ENCODE data around the gene ITPK1. TPM values are rescaled to one million over a fixed set of nuclear protein-coding genes. Genes with fewer than 3 reads are reported as not detected.
A peak's percentile ranks its signal among the peaks of the same experiment; 100 is the strongest.

The ITPK1 gene
- total RNA-seq, 1 donor from 2014 or later, result 59.8 TPM

DNA sequence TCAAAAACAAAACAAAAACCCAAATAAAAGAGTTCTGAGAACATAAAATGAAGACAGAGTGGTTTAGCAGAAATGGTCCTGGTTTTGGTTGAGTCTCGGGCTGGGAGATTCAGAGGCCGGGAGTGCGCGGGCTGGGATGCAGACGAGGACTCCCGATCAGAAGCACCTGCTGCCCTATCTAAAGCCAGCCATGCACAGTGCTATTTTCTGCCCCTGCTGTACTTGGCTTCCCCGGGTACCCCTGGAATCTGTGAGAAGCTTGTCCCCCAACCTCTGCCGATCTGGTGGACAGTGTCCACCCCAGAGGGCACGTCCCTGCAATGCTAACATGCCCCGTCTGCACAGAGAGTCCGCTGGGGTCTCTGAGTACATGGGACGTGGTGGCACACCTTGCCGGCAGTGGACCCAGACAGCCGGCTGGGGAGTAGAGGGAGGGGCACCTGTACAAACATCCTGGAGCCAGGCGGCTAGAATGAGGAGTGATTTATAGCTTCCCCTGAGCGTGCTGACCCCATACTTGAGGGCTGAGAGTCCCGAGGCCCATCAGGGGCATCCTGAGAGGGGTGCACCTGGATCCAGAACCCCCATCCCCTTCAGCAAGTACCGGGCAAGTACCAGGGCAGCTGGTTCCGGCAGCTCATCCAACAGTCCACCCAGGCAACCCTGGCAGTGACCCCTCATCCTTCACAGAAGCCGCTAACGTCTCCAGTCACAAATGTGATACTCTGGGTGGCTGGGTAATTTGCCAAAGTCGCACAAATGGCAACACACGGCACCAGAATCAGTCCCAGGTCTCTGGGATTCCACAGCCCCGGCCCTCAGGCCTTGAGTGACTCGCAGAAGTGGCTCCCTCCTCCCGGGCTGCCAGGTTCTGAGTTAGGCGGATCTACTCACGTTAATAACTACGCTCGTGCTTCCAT lies 155.7 kb downstream of the ITPK1 start:
- DNase-seq (ENCODE audit: low read depth, low spot score), result no peak
- H3K27me3 Mint-ChIP-seq (ENCODE audit: low read depth), result no peaks in the 10 kb centered on the region
- TF ChIP-seq, protein P1, sequence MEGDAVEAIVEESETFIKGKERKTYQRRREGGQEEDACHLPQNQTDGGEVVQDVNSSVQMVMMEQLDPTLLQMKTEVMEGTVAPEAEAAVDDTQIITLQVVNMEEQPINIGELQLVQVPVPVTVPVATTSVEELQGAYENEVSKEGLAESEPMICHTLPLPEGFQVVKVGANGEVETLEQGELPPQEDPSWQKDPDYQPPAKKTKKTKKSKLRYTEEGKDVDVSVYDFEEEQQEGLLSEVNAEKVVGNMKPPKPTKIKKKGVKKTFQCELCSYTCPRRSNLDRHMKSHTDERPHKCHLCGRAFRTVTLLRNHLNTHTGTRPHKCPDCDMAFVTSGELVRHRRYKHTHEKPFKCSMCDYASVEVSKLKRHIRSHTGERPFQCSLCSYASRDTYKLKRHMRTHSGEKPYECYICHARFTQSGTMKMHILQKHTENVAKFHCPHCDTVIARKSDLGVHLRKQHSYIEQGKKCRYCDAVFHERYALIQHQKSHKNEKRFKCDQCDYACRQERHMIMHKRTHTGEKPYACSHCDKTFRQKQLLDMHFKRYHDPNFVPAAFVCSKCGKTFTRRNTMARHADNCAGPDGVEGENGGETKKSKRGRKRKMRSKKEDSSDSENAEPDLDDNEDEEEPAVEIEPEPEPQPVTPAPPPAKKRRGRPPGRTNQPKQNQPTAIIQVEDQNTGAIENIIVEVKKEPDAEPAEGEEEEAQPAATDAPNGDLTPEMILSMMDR (conservative IDR thresholded peaks at IDR 0.05), result no peak
- no peaks in the 10 kb centered on the region for H3K36me3 Mint-ChIP-seq (ENCODE audit: low read depth)
- H3K4me1 Mint-ChIP-seq, result peaks cover 30% of the 10 kb centered on the region
- no peaks in the 10 kb centered on the region for H3K9me3 Mint-ChIP-seq
- H3K27ac Mint-ChIP-seq (ENCODE audit: unreplicated experiment), result no peak overlapping the region
- no peak overlapping the region for H3K4me3 Mint-ChIP-seq

DNA sequence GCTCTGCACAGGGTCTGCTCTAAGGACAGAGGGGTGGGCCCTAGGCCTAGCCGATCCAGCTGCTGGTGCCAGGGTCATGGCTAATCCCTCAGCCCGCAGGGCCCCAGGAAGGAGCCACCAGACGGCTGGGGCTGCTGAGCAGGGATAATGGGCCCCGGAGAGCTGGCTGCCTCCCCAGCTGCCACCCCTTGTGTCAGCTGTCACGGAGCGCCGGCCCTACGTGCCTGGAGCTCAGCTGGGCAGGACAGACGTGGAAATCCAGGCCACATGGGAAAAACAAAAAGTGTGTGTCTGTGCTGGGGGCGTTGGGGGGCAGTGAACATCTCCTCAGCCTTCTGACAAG lies 156.6 kb downstream of the ITPK1 start:
- no peak for DNase-seq (ENCODE audit: low read depth, low spot score)
- no peak overlapping the region for H3K27ac Mint-ChIP-seq (ENCODE audit: unreplicated experiment)

DNA sequence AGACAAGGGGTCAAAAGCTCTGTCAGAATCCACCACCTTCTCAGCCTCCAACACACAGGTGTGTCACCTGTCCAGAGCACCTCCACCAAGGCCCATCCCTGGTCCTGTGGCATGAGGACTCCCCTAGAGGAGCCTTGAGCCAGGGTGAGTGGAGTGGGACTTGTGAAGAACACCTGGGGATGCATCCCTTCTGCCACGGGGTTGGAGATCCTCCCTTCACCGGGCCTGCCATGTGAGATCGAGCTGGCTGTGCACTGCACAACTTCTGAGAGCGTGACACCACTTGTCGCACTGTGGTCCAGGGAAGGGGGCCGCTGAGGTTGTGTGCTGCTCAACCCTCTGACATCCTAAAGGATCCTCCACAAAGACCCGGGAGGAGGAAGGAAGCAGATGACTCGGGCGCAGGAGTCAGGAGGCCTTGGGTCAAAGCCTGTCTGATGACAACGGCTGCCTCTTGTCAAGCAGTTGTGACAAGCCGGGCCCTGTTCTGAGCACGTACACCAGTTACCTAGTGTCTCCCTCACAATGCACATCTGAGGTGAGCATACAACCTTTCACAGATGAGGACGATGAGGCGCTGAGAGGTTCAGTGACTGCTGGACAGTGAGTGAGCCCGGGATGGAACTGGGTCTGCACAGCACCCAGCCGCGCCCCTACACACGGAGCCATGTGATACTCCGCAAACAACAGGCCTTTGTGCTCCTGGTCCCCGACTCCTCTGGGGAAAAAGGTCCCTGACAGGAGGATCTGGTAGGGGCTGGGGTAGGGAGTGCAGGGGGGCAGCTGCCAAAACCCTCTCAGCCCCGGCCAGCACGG lies 157.1 kb downstream of the ITPK1 start:
- Mint-ChIP-seq H3K4me3 (no peak overlapping the region), H3K4me1 (peaks cover 24% of the 10 kb centered on the region), H3K36me3 (ENCODE audit: low read depth) (no peaks in the 10 kb centered on the region), H3K9me3 (no peaks in the 10 kb centered on the region), H3K27ac (ENCODE audit: unreplicated experiment) (no peak overlapping the region), H3K27me3 (ENCODE audit: low read depth) (no peaks in the 10 kb centered on the region)
- TF ChIP-seq, protein P1 (conservative IDR thresholded peaks at IDR 0.05), result no peak
- no peak for DNase-seq (ENCODE audit: low read depth, low spot score)

More for the DNA sequence above, 156.6 kb downstream of the ITPK1 start:
- TF ChIP-seq, protein P1 (conservative IDR thresholded peaks at IDR 0.05), result no peak
- H3K4me1 Mint-ChIP-seq, result peaks cover 30% of the 10 kb centered on the region
- no peak overlapping the region for H3K4me3 Mint-ChIP-seq
- H3K9me3 Mint-ChIP-seq, result no peaks in the 10 kb centered on the region
- no peaks in the 10 kb centered on the region for H3K27me3 Mint-ChIP-seq (ENCODE audit: low read depth)
- no peaks in the 10 kb centered on the region for H3K36me3 Mint-ChIP-seq (ENCODE audit: low read depth)

DNA sequence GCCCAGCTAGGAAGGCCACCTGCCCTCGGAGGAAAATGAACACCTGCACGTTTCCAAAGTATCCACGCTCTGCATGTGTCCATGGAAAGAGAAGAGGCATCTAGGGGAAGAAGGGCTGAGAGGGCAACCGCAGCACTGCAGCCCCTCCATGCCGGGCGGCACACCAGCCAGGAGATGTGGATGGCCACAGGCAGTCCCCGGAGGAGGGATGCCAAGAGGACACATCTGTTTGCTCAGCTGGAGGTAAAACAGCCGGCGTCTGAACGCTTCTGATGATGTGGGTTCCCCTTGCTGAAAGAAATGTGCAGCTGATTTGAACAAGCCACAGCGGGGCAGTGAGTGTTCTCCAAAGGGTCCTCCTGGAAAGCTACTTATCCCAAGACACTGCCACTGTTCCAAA lies 158.8 kb downstream of the ITPK1 start:
- TF ChIP-seq, protein P1 (conservative IDR thresholded peaks at IDR 0.05), result no peak
- H3K4me1 Mint-ChIP-seq, result peaks cover 18% of the 10 kb centered on the region
- peak overlapping the region; percentile 86 for H3K27ac Mint-ChIP-seq (ENCODE audit: unreplicated experiment)
- no peak overlapping the region for H3K4me3 Mint-ChIP-seq
- H3K9me3 Mint-ChIP-seq, result no peaks in the 10 kb centered on the region
- DNase-seq (ENCODE audit: low read depth, low spot score), result no peak
- no peaks in the 10 kb centered on the region for H3K36me3 Mint-ChIP-seq (ENCODE audit: low read depth)
- no peaks in the 10 kb centered on the region for H3K27me3 Mint-ChIP-seq (ENCODE audit: low read depth)

DNA sequence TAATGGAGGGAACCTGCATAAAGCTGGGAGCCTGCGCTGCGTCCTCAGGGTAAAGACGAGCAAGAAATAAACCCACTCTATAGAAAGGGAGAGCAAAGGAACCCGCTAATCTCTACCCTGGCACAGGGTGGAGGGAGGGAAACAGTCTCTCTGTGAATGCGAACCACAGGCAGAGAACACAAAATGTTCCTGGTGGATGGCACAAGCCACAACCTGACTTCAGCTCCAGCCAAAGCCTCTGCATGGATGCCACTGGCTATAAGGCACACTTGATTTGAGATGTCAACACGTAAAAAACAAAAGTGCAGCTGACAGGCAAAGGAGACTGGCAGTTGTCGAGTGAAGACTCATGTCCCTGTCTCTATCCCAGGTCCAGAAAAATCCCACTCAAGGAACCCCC lies 160.3 kb downstream of the ITPK1 start:
- Mint-ChIP-seq H3K27ac (ENCODE audit: unreplicated experiment) (no peak overlapping the region), H3K27me3 (ENCODE audit: low read depth) (no peaks in the 10 kb centered on the region), H3K9me3 (no peaks in the 10 kb centered on the region), H3K4me3 (no peak overlapping the region), H3K36me3 (ENCODE audit: low read depth) (no peaks in the 10 kb centered on the region), H3K4me1 (peaks cover 20% of the 10 kb centered on the region)
- DNase-seq (ENCODE audit: low read depth, low spot score), result no peak
- TF ChIP-seq, protein P1 (conservative IDR thresholded peaks at IDR 0.05), result no peak

All from neural crest cell (in vitro differentiated cells).